CD4-positive, alpha-beta memory T cell (primary cell): ENCODE measurements around the gene NDUFAF5. TPM values are rescaled to one million over a fixed set of nuclear protein-coding genes. Genes with fewer than 3 reads are reported as not detected.
"Not testable (repeated sequence)": the region's sequence is repeated elsewhere in the genome, so short reads cannot be mapped to it uniquely, and the experiment has no call there.

Experiments
- CTCF ChIA-PET: fragments of 350-600 bp; sonication (Branson Sonifier 250); formaldehyde crosslinking; loops from one replicate; lab custom pipeline; 2021; ENCODE audit warnings: inconsistent platforms; ENCODE audit not compliant: partially characterized antibody; lab: Charles Lee
- POLR2A ChIA-PET: fragments of 350-600 bp; sonication (Branson Sonifier 250); formaldehyde crosslinking; loops from one replicate; lab custom pipeline; 2021; ENCODE audit not compliant: partially characterized antibody; lab: Charles Lee
- DNase-seq, 5 donors: peaks; one replicate each; pipeline versions ENCODE4 v3.0.0 to v3.0.0-alpha.2; 2020 to 2022; ENCODE audit warnings: mixed read lengths in 1 of 5
- H3K27ac ChIP-seq: one replicate; pipeline ENCODE4 v1.7.0; 2013; ENCODE audit warnings: low read depth, low read length
- H3K27me3 ChIP-seq: 2 replicates; pipeline ENCODE4 v1.7.0; 2013; ENCODE audit warnings: mild to moderate bottlenecking, low read length, moderate library complexity; ENCODE audit not compliant: insufficient read depth
- H3K36me3 ChIP-seq: 2 replicates; pipeline ENCODE4 v1.7.0; 2013; ENCODE audit warnings: mild to moderate bottlenecking, low read length, moderate library complexity; ENCODE audit not compliant: insufficient read depth
- H3K4me1 ChIP-seq: 2 replicates; pipeline ENCODE4 v1.7.0; 2013; ENCODE audit warnings: mild to moderate bottlenecking, low read length, moderate library complexity; ENCODE audit not compliant: insufficient read depth
- H3K4me3 ChIP-seq, 2 donors: one replicate each; pipeline ENCODE4 v1.7.0; 2013; ENCODE audit warnings: low read length in 2 of 2, mild to moderate bottlenecking in 1 of 2
- H3K9me3 ChIP-seq, 2 donors: one replicate each; pipeline ENCODE4 v1.7.0; 2013; ENCODE audit warnings: low read length in 2 of 2, control low read depth in 1 of 2; ENCODE audit not compliant: control insufficient read depth in 1 of 2
- H3K27ac Mint-ChIP-seq, 7 donors: one replicate each; pipeline ENCODE4 v1.8.0; 2020 to 2021; ENCODE audit warnings: mixed read lengths in 7 of 7, mild to moderate bottlenecking in 6 of 7, inconsistent platforms in 3 of 7, moderate library complexity in 3 of 7
- H3K27me3 Mint-ChIP-seq, 2 donors: one replicate each; pipeline ENCODE4 v1.8.0; 2020 to 2021; ENCODE audit warnings: mixed read lengths in 2 of 2
- H3K36me3 Mint-ChIP-seq, 2 donors: one replicate each; pipeline ENCODE4 v1.8.0; 2020 to 2021; ENCODE audit warnings: mixed read lengths in 2 of 2, inconsistent platforms in 1 of 2, mild to moderate bottlenecking in 1 of 2
- H3K4me1 Mint-ChIP-seq, 4 donors: one replicate each; pipeline ENCODE4 v1.8.0; 2020 to 2021; ENCODE audit warnings: mixed read lengths in 4 of 4, mild to moderate bottlenecking in 1 of 4
- H3K4me3 Mint-ChIP-seq, 8 donors: one replicate each; pipeline ENCODE4 v1.8.0; 2020 to 2021; ENCODE audit warnings: mixed read lengths in 8 of 8, mild to moderate bottlenecking in 7 of 8, moderate library complexity in 6 of 8, inconsistent platforms in 3 of 8
- H3K9me3 Mint-ChIP-seq, 8 donors: one replicate each; pipeline ENCODE4 v1.8.0; 2020 to 2021; ENCODE audit warnings: mixed read lengths in 8 of 8, mild to moderate bottlenecking in 5 of 8, inconsistent platforms in 3 of 8, moderate library complexity in 1 of 8
- intact Hi-C: fragments of 100-400 bp; cut with micrococcal nuclease; formaldehyde crosslinking; loops from one replicate; pipeline ENCODE4 v1.15.1; 2023
- polyA plus RNA-seq, 2 donors: library from polyadenylated mRNA; unstranded; fragments of 300-500 nt; fragmentation: Illumina TruSeq; gene quantifications; one replicate each; pipeline ENCODE4 v1.2.3, GENCODE V29; 2021
- total RNA-seq, 2 experiments: library from RNA; stranded (reverse); gene quantifications; one replicate each; pipeline ENCODE4 v1.2.3, GENCODE V29; 2021

NDUFAF5 gene, protein sequence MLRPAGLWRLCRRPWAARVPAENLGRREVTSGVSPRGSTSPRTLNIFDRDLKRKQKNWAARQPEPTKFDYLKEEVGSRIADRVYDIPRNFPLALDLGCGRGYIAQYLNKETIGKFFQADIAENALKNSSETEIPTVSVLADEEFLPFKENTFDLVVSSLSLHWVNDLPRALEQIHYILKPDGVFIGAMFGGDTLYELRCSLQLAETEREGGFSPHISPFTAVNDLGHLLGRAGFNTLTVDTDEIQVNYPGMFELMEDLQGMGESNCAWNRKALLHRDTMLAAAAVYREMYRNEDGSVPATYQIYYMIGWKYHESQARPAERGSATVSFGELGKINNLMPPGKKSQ
- 10 to 100 TPM; 23.6 to 26.8 TPM for total RNA-seq
- 1 to 10 TPM; 4.0 to 9.5 TPM for polyA plus RNA-seq

DNA sequence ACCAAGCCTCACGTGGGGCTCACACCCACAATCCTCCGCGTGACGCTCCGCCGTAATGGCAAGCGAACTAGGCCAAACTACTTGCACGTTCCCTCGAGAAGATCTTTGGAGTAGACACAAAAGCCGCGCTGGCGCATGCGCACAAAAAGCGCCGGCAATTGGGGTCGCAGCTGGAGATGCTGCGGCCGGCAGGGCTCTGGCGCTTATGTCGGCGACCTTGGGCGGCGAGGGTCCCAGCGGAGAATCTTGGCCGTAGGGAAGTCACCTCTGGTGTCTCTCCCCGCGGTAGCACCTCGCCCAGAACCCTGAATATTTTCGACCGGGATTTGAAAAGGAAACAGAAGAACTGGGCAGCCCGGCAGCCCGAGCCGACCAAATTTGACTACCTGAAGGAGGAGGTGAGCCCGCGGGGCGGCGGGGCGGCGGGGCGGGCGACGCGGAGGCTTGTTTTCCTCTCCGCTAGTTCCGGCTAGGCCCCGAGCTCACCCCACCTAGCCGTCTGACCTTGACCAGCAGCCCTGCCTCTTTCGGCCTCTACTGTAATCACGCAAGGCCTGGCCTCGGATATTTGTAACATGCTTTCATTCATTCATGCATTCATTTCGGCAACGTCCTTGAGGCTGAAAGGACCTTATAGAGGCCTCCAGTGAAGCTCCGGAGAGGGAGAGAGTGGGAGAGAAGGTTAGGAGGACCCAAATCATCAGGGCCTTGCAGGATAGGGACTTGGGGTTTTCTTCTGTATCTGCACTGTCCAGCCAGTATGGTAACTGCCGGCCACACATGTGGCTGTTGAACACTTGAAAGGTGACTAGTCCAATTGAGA is at the start of gene NDUFAF5, which contains the start of gene ESF1:
NDUFAF5 (plus strand) TSS at position 136 of the 823 bp plus-strand sequence; CDS start at position 177, 41 bp downstream.
ESF1 (minus strand) TSS at position 27 of the 823 bp plus-strand sequence. CDS start 1,779 bp downstream, outside the sequence.
- Mint-ChIP-seq H3K27ac (peak within 1 kb of the TSS; percentile 90 to 99 (median 99)), H3K9me3 (no peaks in the 10 kb centered on the region), H3K4me3 (peak within 1 kb of the TSS; percentile 98 to 100 (median 100)), H3K4me1 (peaks cover 25 to 67% (median 47%) of the 10 kb centered on the region in 4 donors), H3K27me3 (no peaks in the 10 kb centered on the region), H3K36me3 (peaks cover 28 to 58% of the 10 kb centered on the region in 2 donors)
- intact Hi-C loops, result loop anchor here (1.0 to 10.0 kb wide), 5 partner anchors 146 to 858 kb away; partner anchors contain the start of gene ISM1
- H3K4me1 ChIP-seq, result peaks cover 27% of the 10 kb centered on the region
- peaks cover 4% of the 10 kb centered on the region for H3K36me3 ChIP-seq
- H3K4me3 ChIP-seq, result peak within 1 kb of the TSS; percentile 91 to 97
- peak within 1 kb of the TSS; percentile 77 for H3K27ac ChIP-seq
- ChIA-PET CTCF (interaction anchor here (1.0 to 3.5 kb wide), 8 partner anchors 8 to 37 kb away, joined by 3 to 38 read pairs (median 4); no protein-coding TSS in a partner anchor), POLR2A (interaction anchor here (0.5 to 1.9 kb wide), 6 partner anchors 9 to 146 kb away, joined by 3 to 7 read pairs (median 4); partner anchors contain the start of gene TASP1)
- no peaks in the 10 kb centered on the region for H3K9me3 ChIP-seq
- DNase-seq, result peak; percentile 92 to 95 (median 92)
- H3K27me3 ChIP-seq, result no peaks in the 10 kb centered on the region

GRCh38 chr20:13735826-13736225 is 49.0 kb upstream of the NDUFAF5 start:
- intact Hi-C loops, result no loop called here
- Histone ChIP-seq H3K9me3 (no peaks in the 10 kb centered on the region), H3K4me1 (no peaks in the 10 kb centered on the region), H3K4me3 (no peak overlapping the region), H3K27me3 (no peaks in the 10 kb centered on the region), H3K27ac (no peak overlapping the region), H3K36me3 (peaks cover 11% of the 10 kb centered on the region)
- Mint-ChIP-seq H3K27ac (peak overlapping the region in 1 of 7 donors; percentile 2), H3K27me3 (no peaks in the 10 kb centered on the region), H3K36me3 (peaks cover 59% of the 10 kb centered on the region in 2 donors), H3K4me1 (peaks cover 0 to 4% (median under 1%) of the 10 kb centered on the region in 4 donors), H3K4me3 (no peak overlapping the region), H3K9me3 (peaks cover 0 to 6% (median 3%) of the 10 kb centered on the region in 8 donors)
- DNase-seq, result no peak
- POLR2A ChIA-PET, result no interaction called here
- CTCF ChIA-PET, result interaction anchor here (0.9 kb wide), 1 partner anchor 10 kb away, joined by 3 read pairs; no protein-coding TSS in a partner anchor

DNA sequence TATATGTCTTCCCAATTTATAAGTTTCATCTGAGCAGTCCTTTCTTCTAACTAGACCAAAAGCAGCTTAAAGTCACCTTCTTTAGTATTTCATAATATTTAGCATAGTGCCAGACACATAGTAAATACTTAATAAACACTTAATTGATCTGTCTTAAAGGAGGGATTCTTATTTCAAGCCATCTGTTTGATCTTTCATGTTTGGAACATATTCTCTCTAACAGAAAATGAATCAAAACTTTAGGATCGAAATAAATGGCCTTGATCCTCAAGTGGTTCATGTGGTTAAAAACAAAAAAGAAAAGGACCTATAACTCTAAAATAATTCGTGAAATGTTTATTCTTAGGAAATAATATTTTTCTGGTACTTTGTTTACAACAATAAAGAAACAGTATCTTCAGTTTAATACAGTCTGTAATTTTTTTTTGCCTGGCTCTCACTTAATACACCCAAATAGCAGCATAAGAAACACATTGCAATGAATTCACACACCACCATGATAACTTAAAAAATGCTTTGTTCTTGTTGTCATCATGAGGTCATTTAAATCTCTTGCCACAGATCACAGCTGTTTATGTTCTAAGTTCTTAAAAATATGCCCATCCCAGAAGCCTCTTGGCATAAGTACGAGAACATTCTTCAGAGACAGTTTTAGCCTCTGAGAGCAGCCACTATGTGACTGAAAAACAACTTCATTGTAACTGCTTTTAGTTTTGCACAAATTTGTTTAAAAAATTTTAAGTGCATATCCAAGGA is 48.2 kb upstream of the NDUFAF5 start:
- no peak for DNase-seq
- POLR2A ChIA-PET, result no interaction called here
- H3K9me3 Mint-ChIP-seq, result peaks cover 0 to 11% (median 7%) of the 10 kb centered on the region in 8 donors
- Histone ChIP-seq H3K9me3 (no peaks in the 10 kb centered on the region), H3K4me1 (no peaks in the 10 kb centered on the region), H3K27ac (no peak overlapping the region), H3K4me3 (no peak overlapping the region), H3K27me3 (no peaks in the 10 kb centered on the region), H3K36me3 (peaks cover 11% of the 10 kb centered on the region)
- peak overlapping the region in 1 of 7 donors; percentile 2 for H3K27ac Mint-ChIP-seq
- CTCF ChIA-PET, result no interaction called here
- H3K4me3 Mint-ChIP-seq, result no peak overlapping the region
- H3K36me3 Mint-ChIP-seq, result peaks cover 61 to 65% of the 10 kb centered on the region in 2 donors
- H3K4me1 Mint-ChIP-seq, result peaks cover 0 to 4% (median 1%) of the 10 kb centered on the region in 4 donors
- intact Hi-C loops, result no loop called here
- H3K27me3 Mint-ChIP-seq, result no peaks in the 10 kb centered on the region

GRCh38 chr20:13738187-13738586 is 46.6 kb upstream of the NDUFAF5 start:
- H3K27me3 ChIP-seq, H3K9me3 ChIP-seq, H3K27me3 Mint-ChIP-seq, DNase-seq, POLR2A ChIA-PET, H3K4me3 ChIP-seq, CTCF ChIA-PET, H3K4me1 Mint-ChIP-seq, intact Hi-C loops, H3K4me1 ChIP-seq, H3K4me3 Mint-ChIP-seq, H3K27ac ChIP-seq, H3K27ac Mint-ChIP-seq, H3K36me3 ChIP-seq: not testable (repeated sequence)
- Mint-ChIP-seq H3K36me3 (peaks cover 53 to 65% of the 10 kb centered on the region in 2 donors), H3K9me3 (peaks cover 0 to 11% (median 8%) of the 10 kb centered on the region in 8 donors)

- no peaks in the 10 kb centered on the region for H3K36me3 ChIP-seq
- H3K4me1 Mint-ChIP-seq, result peaks cover 0 to 8% (median 3%) of the 10 kb centered on the region in 4 donors
- H3K27ac Mint-ChIP-seq, result peak overlapping the region in 1 of 7 donors; percentile 16
- H3K27me3 ChIP-seq, result no peaks in the 10 kb centered on the region
- peaks cover 44 to 68% of the 10 kb centered on the region in 2 donors for H3K36me3 Mint-ChIP-seq
- no peak overlapping the region for H3K27ac ChIP-seq
- CTCF ChIA-PET, result no interaction called here
- DNase-seq, result no peak
- peaks cover 0 to 11% (median 8%) of the 10 kb centered on the region in 8 donors for H3K9me3 Mint-ChIP-seq
- POLR2A ChIA-PET, result no interaction called here
- H3K4me3 Mint-ChIP-seq, result no peak overlapping the region
- H3K4me3 ChIP-seq, result no peak overlapping the region
- no peaks in the 10 kb centered on the region for H3K9me3 ChIP-seq
- no peaks in the 10 kb centered on the region for H3K4me1 ChIP-seq
- intact Hi-C loops, result no loop called here
- no peaks in the 10 kb centered on the region for H3K27me3 Mint-ChIP-seq
Observed at GRCh38 chr20:13739731-13740649, 44.8 kb upstream of the NDUFAF5 start.

- Histone ChIP-seq H3K9me3 (no peaks in the 10 kb centered on the region), H3K36me3 (no peaks in the 10 kb centered on the region), H3K27ac (no peak overlapping the region), H3K4me3 (no peak overlapping the region), H3K27me3 (no peaks in the 10 kb centered on the region), H3K4me1 (no peaks in the 10 kb centered on the region)
- CTCF ChIA-PET, result no interaction called here
- POLR2A ChIA-PET, result no interaction called here
- DNase-seq, result no peak
- peaks cover 39 to 62% of the 10 kb centered on the region in 2 donors for H3K36me3 Mint-ChIP-seq
- peaks cover 0 to 11% (median 8%) of the 10 kb centered on the region in 8 donors for H3K9me3 Mint-ChIP-seq
- no peak overlapping the region for H3K4me3 Mint-ChIP-seq
- no peaks in the 10 kb centered on the region for H3K27me3 Mint-ChIP-seq
- intact Hi-C loops, result no loop called here
- H3K4me1 Mint-ChIP-seq, result peaks cover 0 to 8% (median 3%) of the 10 kb centered on the region in 4 donors
- no peak overlapping the region for H3K27ac Mint-ChIP-seq
Observed at GRCh38 chr20:13741879-13742278, 42.9 kb upstream of the NDUFAF5 start.
